ENCODE data around the gene NDRG4.
"Not testable (repeated sequence)": the region's sequence is repeated elsewhere in the genome, so short reads cannot be mapped to it uniquely, and the experiment has no call there.

The NDRG4 gene

DNA sequence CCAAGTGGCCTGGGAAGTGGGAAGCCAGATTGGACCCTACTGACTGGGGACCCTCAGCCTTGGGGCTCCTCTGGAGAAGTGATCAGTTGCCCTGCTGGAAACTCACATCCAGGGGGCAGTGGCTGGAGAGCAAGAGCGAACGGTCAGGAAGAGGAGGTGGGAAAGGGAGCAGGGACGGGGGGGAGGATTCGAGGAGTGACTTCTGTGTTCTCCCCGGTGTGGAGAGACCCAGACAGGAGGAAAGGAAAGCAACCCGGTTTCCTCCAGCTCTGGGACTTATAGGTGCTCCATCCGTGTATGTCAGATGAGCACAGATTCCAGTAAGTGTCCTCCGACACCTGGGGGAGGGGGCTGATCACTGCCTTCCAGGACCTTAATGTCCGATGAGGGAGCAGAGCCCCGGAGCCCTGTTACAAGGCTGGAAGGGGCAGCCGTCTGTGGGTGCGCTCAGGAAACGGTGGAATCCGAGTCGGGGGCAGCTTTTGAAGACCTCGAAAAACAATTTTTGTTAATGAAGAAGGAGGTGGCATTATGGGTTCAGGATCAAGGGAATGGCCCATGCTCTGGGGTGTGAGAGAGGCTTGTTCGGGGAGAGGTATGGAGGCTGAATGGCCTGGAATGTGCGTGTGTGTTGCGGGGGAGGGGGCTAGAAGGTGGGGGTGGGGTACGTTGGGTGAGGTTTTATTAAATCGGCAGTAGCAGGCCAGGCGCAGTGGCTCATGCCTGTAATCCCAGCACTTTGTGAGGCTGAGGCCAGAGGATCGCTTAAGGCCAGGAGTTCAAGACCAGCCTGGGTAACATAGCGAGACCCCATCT, 34.8 kb upstream of the NDRG4 start:
- no peak for DNase-seq

DNA sequence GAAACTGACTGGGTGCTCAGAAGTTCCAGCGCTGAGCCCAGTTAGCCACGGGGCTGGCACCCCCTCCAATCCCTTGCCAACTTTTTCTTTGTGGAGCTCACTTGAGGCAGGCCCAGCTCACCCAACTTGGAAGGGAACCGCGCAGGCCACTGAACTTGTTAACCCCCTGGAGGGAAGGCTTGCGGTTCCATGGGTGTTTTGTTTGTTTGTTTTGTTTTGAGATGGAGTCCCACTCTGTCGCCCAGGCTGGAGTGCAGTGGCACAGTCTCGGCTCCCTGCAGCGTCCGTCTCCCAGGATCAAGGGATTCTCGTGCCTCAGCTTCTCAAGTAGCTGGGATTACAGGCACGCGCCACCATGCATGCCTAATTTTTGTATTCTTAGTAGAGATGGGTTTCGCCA, 34.1 kb upstream of the NDRG4 start:
- no peak for DNase-seq

DNA sequence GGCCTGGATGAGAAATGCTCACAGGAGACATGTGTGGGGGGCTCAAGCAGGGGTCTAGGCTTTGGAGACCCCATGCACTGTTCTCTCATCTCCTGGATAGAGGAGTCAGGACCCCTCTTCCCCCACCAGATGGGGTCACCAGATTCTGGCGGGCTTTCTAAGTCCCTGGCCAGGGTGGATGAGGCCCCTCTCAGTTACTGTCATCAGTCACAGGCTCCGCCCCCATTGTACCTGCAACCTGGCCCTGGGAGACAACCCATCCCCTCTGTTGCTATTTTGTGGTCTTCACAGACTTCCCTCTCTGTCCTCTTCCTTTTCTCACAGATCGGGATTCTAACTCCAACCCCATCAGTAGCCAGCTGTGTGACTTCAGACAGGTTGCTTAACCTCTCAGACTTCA, 33.5 kb upstream of the NDRG4 start:
- no peak for DNase-seq

DNA sequence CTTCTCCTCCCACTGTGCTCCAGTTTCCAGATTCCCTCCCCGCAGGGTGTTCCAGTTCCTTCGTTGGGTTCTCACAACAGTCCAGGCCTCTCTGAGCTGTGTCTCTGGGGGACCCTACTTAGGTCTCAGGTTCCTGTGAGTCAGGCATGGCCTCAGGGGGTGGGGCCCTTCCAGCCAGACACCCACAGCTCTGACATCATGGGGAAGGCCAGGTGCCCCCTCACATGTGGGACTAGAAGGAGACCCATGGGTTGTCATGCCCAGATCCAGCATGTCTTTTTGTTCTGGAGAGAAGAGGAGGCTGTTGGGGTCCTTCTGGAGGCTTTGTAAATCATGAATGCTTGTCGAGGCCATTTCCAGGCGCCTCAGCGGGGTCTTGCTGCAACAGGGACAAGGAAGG, 32.0 kb upstream of the NDRG4 start:
- no peak for DNase-seq

DNA sequence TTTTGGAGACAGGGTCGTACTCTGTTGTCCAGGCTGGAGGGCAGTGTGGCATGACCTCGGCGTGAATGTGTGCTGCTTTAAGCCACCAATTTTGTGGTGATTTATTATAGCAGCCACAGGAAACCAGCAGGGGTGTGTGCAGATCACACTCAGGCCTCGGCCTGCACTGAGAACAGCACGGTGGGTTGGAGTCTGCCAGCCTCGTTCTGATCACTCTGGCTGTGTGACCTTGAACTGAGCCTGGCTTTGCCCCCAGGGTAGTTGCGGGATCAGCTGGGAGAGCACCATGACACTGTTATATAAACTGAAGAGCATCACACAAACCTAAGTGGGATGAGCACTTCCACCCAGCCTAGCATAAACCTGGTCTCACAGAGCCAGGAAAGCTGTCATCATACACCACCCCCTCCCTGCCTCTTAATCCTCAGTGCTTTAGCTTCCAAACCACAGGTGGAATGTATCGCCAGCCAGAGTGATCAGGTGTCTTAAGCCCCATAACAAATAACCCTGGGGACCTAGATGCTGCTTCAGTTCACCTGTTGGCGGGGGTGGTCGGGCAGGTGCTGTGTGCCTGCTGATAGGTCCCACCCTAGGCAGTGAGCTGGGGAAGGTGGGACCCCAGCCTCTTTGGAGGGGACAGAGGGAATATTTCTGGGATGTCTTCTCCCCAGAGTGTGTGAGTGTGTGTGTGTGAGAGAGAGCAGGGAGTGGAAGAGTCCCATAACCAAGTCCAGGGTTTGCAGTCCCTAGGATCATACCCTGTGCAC, 28.6 kb upstream of the NDRG4 start:
- DNase-seq: no peak

DNA sequence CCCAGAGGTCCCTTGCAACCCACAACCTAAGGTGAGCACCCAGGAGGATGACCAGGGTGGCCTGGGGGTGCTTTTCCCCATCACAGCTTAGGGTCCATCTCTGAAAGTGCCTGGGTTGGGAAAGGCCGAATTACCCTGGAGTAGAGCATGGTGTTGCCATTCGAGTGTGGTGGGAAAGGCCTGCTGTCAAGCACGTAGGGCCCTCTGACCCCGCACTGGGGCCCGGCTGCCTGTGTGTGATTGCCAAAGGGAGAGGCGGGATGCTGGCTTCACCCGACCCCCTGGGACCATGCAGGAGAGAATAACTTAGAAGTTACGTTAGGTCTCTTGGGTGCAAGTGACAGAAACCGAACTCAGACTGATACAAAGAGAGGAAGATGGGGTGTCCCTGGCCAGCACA, 27.7 kb upstream of the NDRG4 start:
- DNase-seq: no peak

DNA sequence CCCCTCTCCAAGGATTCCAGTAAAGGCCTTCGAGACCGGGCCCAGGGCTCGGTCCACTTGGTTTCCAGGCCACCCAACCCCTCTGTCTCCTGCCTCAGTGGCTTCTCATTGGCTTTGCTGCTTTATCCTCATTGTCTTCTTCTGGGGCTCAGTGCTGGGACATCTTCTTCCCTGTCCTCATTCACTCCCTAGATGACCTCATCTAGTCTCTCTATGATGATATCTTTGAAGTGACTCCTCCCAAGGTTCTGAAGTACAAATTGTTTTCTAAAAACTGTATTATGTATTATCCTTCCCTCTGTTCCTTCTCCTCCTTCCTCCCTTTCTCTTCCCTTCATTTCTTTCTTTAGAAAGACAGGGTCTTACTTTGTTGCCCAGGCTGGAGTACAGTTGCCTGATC, 27.1 kb upstream of the NDRG4 start:
- no peak for DNase-seq

DNA sequence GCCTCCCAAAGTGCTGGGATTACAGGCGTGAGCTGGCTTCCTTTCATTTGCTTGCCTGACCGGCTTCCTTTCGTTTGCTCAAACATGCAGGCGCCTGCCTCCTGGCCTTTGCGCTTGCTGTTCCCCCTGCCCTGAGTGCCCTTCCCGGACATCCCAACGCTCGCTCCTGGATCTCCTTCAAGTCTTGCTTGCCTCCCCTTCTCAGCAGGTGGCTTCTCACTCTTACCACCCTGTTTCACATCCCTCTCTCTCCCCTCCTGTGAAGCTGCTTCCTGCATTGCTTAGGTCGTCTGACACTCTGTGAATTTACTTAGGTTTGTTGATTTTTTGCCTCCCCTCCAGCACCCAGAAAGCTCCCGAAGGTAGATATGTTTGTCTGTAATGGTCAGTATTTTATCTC, 25.6 kb upstream of the NDRG4 start:
- DNase-seq: no peak

DNA sequence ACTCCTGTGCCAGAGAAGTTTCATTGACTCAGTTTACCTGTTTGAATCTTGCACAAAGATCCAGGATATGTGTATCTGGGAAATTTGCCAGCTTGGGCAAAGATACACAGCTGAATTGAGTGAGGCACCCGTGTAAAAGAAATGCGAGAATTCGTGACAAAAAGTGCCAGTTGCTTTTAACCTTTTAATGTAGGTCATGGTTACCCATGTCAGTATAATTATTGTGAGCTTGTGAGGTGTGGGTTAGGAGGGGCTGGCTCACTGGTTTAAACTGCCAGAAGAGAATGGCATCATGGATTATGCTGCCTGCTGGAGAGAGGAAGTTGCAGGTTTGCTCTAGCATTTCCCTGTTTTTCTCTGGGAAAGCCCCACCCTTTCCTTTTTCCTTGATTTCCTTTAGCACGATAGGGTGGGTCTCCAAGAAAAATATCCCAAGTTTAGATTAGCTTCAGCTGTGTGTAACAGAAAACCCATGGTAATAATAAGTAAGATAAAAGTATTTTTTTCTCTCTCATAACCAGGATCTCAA, 24.8 kb upstream of the NDRG4 start:
- no peak for DNase-seq

DNA sequence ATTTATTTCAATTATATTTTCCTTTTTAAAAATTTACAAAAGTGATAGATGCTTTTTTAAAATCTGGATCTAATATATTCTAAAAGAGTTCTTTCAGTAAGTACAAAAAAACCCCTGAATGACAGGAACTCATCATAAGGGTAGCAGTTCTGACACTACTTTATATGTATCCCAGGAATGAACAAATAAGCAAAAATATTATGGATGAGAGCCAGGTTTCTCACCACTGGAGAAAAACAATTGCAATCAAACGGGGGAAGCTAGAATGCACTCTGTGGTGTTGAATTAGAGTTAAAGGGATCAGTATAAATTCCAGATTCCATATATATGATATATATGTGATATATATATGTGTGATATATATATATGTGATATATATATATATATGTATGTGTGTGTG, 23.2 kb upstream of the NDRG4 start:
- DNase-seq: no peak

DNA sequence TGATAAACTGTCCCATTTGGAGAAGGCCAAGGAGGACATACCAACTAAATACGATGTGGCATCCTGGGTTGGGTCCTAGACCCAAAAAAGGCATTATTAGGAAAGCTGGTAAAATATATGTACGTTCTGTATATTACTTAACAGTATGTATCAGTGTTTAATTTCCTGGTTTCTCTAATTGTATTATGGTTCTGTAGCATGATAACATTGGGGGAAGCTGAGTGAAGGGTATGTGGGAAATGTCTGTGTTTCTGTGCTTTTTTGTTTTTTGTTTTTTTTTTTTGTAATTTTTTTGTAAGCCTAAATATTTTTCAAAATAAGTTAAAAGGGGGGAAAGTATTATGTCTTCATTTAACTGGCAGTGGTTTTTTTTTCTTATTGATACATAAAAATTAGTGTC, 21.5 kb upstream of the NDRG4 start:
- DNase-seq: no peak

DNA sequence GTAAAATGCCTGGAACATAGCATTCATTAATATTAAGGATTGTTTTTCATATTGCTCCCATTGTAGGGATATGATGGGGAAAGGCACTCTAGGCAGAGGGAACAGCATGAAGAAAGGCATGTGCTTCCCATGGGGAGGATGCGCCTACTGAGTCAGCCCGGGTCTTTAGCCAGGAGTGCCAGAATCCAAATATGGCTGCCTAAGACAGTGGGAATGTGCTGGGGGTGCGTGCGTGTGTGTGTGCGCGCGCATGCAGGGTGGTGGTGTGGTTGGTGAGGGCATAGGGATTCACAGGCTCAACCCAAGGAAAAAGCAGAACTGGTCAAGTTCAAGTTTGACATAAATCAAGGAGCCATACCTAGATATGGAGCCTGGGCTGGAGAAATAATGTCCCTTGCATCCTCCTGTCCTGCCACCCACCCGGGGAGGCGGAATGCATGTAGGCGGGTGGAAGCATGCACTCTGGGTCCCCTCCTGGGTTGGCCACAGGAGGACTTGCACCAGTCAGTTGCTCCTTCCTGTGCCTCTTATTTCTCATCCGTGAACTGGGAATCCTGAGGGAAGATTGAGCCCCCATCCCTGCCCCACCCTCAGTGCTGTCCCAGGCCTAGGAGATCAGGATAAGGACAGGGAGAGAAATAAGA, 18.6 kb upstream of the NDRG4 start:
- DNase-seq: no peak

DNA sequence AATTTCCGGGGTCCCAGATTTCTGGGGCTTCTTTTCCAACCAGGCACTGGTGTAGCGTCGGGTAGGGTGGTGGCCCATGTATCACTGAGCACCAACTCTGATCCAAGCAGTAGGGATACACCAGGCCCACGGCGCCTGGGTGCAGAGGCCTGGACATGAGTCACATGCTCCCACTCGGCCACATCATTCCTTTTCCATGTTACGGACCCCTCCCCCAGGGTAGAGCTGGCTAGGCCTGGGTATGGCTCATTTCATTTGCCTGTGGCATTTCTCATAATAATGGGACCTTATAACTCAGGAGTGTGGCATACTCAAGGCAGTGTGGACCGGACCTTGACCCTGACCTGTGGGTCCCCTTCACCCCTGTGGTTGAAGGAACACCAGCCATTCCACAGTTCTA, 18.0 kb upstream of the NDRG4 start:
- no peak for DNase-seq

DNA sequence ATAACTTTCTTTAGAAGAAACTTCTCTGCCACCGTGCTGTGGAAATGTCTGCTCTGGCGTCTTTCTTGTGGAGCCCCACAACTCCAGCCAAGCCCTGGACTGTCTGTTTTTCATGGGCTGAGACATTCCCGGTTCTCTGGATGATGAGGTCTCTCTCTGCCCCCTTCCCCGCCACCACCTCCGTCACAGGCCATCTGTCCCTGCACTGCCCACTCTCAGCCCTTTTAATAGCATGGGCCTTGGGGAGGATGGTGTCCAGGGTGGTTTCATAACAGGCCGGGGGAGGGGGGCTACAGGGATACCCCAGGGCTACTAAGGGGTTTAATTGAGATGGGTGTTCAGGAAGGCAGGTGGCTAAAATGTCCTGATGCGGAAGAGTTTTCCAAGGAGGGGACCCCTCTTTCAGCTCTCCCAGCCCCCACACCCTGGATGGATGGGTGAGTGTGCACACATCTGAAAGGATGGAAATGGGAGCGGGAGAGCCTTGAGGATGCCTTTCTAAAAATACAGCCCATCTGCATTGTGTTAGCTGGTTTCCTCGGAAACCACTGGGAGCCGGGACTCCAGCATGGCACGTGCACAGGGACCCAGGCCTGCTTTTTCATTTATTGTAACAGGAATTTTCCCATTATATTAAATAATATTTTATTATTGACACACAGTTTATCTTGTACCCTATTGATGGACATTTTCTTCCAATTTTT, 14.6 kb upstream of the NDRG4 start:
- DNase-seq: peak in 6 of 58 donors; percentile 13 to 56 (median 33)

DNA sequence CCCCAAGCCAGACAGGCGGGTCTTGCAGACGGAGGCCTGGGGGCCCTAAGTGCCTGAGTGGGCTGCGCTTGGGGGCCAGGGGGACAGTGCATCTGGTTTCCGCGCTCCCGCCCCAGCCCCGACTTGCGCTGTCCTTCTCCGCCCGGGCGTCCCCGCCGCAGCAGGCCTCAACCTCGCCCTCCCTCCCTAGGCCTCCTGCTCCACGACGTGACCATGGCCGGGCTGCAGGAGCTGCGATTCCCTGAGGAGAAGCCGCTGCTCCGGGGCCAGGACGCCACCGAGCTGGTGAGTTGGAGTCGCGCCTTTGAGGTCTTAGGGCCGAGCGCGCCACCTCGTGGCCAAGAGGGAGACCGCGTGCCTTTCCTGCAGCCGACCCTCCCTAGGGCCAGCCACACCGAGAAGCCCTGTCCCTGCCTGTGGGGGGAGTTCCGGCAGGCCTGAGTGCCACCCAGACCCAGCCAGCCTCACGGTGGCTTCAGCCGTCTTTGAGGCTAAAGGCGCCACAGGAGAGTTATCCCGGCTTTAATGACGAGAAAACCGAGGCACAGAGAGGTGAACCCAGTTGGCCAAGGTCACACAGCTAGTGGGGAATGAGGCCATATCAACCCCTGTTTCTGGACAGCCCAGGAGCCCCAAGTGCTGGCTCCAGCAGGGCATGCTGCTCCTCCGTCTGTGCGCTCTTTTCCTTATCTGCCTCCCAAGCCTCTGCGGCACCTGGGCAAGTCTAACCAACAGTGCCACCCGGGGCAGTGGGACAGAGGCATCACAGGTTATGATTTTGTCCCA, 12.2 kb upstream of the NDRG4 start:
- DNase-seq: peak in 56 of 58 donors; percentile 30 to 89 (median 63)

DNA sequence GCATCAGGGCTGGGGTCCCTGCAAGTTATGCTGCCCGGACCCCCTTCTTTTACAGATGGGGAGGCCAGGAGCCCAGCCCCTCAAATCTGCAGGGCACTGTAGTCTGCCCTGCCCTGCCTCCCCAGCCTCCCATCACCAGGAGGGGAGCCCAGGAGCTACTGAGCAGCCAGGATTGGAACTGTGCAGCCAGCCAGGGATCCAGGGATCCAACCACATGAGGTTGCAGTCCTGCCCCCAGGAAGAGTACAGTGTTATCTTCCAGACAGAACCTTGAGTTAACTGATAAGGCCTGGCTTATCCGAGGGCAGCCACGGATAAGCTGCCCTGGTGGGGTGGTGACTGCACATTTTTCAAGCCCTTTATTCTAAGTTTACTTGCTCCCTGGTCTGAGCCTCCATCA, 11.4 kb upstream of the NDRG4 start:
- no peak for DNase-seq

DNA sequence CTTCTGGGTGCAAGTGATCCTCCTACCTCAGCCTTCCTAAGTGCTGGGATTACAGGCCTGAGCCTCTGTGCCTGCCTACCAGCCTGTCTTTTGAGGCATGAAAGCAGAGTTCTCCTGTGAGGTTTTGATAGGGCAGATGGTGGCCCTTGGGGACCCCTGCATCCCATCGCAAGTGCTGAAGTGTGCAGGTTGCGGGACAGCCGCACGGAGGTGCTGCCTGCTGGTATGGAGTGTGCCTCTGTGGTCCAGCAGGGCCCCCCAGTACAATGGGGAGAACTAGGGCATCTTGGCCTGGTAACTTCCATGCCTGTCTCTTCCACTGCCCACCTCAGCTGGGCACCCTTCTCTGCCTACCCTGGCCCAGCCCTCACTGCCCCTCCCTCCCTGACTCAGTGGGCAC, 9.9 kb upstream of the NDRG4 start:
- DNase-seq: no peak

DNA sequence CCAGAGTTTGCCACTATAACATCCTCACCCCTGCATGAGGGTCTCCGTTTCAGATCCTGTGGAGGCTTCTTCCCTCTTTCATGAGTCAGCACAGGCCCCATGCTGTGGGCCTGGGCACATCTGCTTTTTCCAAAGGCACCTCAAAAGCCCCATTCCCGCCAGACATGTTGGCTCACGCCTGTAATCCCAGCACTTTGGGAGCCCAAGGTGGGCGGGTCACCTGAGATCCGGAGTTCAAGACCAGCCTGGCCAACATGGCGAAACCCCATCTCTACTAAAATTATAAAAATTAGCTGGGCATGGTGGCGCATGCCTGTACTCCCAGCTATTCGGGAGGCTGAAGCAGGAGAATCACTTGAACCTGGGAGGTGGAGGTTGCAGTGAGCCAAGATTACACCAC, 9.4 kb upstream of the NDRG4 start:
- not testable (repeated sequence) for DNase-seq

DNA sequence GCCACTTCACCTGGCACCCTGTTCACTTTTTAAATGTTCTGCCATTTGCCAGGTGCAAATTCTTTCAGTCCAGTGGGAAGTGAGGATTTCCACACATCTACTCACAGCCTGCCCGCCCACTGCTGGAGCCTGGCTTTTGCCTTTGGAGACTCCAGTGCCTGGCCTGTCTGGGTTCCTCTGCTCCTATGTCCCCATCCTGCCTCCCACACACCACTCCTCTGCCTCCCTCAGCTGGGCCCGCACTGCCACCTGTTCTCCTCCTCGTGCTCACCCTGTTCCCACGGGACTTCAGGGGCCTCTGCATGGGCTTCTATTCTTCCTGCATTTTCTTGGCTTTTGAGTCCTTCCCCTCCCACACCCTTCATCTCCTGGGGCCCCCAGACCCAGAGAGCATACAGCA, 7.9 kb upstream of the NDRG4 start:
- DNase-seq: no peak

DNA sequence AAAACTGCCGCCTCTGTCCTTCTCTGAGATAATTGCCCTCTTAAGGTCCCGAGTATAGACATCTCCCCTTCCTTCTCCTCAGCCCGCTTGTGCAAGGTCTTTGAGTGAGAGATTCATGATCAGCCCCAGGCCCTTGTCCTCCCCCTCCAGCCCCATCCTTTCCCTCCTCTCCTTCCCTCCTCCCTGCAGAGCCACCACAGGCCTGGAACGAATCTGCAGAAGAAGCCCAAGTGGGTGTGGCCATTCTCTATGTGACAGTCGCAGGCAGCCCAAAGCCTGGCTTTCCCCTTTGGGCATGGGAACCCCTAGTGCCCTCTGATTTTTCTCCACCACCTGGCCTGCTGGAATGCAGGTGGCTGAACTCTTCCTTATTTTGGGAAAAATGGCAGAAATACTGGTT, 7.2 kb upstream of the NDRG4 start:
- peak in 10 of 58 donors; percentile 14 to 49 (median 29) for DNase-seq
